ENCODE results near the gene XPR1.

DNA sequence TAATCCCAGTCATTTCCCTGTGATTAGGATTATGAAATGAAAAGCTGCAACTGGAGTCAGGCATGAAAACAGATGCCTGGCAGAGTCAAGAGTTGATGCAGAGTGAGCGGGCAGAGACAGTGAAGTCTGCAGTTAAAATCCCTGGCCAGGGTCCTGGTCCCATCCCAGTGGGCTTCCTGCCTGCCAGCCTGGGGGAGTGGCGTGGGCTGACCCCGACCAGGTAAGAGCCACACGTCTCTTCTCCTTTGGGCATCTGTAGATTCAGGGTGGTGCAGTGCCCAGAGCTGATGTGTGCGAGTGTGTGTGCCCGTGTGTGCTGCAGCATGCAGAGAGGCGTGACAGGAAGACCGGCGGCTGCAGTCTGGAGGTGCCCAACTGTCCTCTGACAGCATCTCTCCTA lies 274.7 kb downstream of the XPR1 start:
- TF ChIP-seq, protein P1, sequence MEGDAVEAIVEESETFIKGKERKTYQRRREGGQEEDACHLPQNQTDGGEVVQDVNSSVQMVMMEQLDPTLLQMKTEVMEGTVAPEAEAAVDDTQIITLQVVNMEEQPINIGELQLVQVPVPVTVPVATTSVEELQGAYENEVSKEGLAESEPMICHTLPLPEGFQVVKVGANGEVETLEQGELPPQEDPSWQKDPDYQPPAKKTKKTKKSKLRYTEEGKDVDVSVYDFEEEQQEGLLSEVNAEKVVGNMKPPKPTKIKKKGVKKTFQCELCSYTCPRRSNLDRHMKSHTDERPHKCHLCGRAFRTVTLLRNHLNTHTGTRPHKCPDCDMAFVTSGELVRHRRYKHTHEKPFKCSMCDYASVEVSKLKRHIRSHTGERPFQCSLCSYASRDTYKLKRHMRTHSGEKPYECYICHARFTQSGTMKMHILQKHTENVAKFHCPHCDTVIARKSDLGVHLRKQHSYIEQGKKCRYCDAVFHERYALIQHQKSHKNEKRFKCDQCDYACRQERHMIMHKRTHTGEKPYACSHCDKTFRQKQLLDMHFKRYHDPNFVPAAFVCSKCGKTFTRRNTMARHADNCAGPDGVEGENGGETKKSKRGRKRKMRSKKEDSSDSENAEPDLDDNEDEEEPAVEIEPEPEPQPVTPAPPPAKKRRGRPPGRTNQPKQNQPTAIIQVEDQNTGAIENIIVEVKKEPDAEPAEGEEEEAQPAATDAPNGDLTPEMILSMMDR (IDR thresholded peaks at IDR 0.05): no peak
- TF ChIP-seq POLR2A (IDR thresholded peaks at IDR 0.05): no peak
- TF ChIP-seq EP300 (IDR thresholded peaks at IDR 0.05; ENCODE audit: low read depth): no peak

All from transverse colon (tissue), 3 donors.